Measurements from ENCODE around the gene TENM4. TPM values are rescaled to one million over a fixed set of nuclear protein-coding genes. Genes with fewer than 3 reads are reported as not detected.

Gene TENM4
- total and polyA plus RNA-seq, 2 of the 8 experiments (the other 6 are each of a cell fraction or from before 2014, with no cell fraction given): 3.5 to 7.2 TPM

DNA sequence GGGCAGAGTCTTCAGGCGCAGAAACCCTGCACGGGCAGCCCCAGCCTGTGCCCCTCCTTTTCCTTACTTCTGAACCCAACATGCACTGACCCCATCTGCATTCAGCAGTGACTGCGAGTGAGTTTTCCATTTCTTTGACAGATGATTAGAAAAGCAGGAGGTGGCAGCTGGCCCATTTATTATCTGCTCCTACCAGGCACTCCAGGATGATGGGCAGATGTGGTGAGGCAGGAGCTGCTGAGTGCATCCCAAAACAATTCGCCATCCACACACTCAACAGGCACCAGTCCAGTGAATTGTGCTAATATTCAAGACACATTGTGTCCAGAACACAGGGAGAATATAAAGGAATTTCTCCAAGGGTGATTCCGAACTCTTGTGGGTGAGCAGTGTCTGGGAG, 208.5 kb downstream of the TENM4 start:
- 94% methylated on average over 5 of the region's 5 CpGs; no CpG with 5 or more reads in 1 of the 2 experiments for WGBS, 2 experiments (ENCODE audit: extremely low coverage in 1 of 2, insufficient coverage in 1 of 2, insufficient read length in 1 of 2, insufficient replicate concordance in 2 of 2, low coverage in 1 of 2, low lambda C conversion rate in 2 of 2, missing lambda C conversion rate in 1 of 2)
- H2BK20ac ChIP-seq (ENCODE audit: low read length): no peak overlapping the region
- no peak overlapping the region for H3K18ac ChIP-seq (ENCODE audit: extremely low read depth, low read length)
- H3K27me3 ChIP-seq (replicated peaks in 1 of 4; ENCODE audit: control insufficient read depth in 3 of 4, extremely low read depth in 1 of 4, insufficient read depth in 3 of 4, low read length in 3 of 4): no peaks in the 10 kb centered on the region
- H3K4me1 ChIP-seq (replicated peaks in 1 of 4; ENCODE audit: control insufficient read depth in 3 of 4, insufficient read depth in 4 of 4, low read length in 3 of 4): peaks cover 0 to 1% (median 0%) of the 10 kb centered on the region in 4 experiments; a peak in 2 of 7 replicates
- ChIA-PET CTCF (ENCODE audit: partially characterized antibody) (interaction anchor here (1.1 kb wide), 1 partner anchor 46 kb away, joined by 3 read pairs; no protein-coding TSS in a partner anchor), POLR2A (ENCODE audit: partially characterized antibody) (no interaction called here)
- H2BK12ac ChIP-seq (ENCODE audit: low read depth, low read length): no peak overlapping the region
- H3K4me2 ChIP-seq (ENCODE audit: insufficient read depth in 1 of 2, low read depth in 2 of 2, low read length in 2 of 2): no peak overlapping the region
- H2BK15ac ChIP-seq (ENCODE audit: low read length): no peak overlapping the region
- no peak overlapping the region for H3K4me3 ChIP-seq (ENCODE audit: extremely low read depth in 1 of 4, insufficient read depth in 2 of 4, low read depth in 3 of 4, low read length in 4 of 4)
- no peak overlapping the region for H3K56ac ChIP-seq (replicated peaks; ENCODE audit: insufficient read length, low read depth, low read length)
- no peak for FAIRE-seq
- no peaks in the 10 kb centered on the region for H3K9me3 ChIP-seq (ENCODE audit: insufficient read depth in 2 of 2, low read depth in 1 of 2, low read length in 1 of 2)
- no peak overlapping the region for H4K5ac ChIP-seq (ENCODE audit: insufficient read length, low read depth, low read length)
- H3K79me1 ChIP-seq (ENCODE audit: low read depth, low read length): no peaks in the 10 kb centered on the region
- no peak overlapping the region for H3K23ac ChIP-seq (ENCODE audit: insufficient read length)
- no peak overlapping the region for H3K14ac ChIP-seq (ENCODE audit: insufficient read length)
- no peak overlapping the region for H2BK120ac ChIP-seq (replicated peaks; ENCODE audit: low read depth, low read length)
- H2BK5ac ChIP-seq (ENCODE audit: low read depth, low read length): no peak overlapping the region
- no peaks in the 10 kb centered on the region for H3K79me2 ChIP-seq (ENCODE audit: control insufficient read depth in 1 of 2, insufficient read depth in 2 of 2, low read length in 2 of 2)
- H4K91ac ChIP-seq (replicated peaks; ENCODE audit: insufficient read length, low read length): no peak overlapping the region
- no peak for DNase-seq (ENCODE audit: low read depth in 1 of 2, low spot score in 2 of 2)
- H2AK5ac ChIP-seq (ENCODE audit: low read depth, low read length): no peak overlapping the region
- no peak overlapping the region for H3K4ac ChIP-seq (replicated peaks; ENCODE audit: insufficient read length, low read depth, low read length)
- H3K23me2 ChIP-seq (ENCODE audit: low read depth, low read length): no peaks in the 10 kb centered on the region
- H4K8ac ChIP-seq (ENCODE audit: extremely low read depth, insufficient read depth, low read length): no peak overlapping the region
- no peak overlapping the region for H3K9ac ChIP-seq (replicated peaks in 1 of 4; ENCODE audit: extremely low read depth in 1 of 4, low read depth in 3 of 4, low read length in 3 of 4)
- no peak overlapping the region for H3K27ac ChIP-seq (ENCODE audit: low read depth, low read length)
- no peaks in the 10 kb centered on the region for H4K20me1 ChIP-seq (replicated peaks in 1 of 2; ENCODE audit: control insufficient read depth in 1 of 2, insufficient read depth in 2 of 2, low read length in 2 of 2)
- H2AFZ ChIP-seq (ENCODE audit: low read length): no peak overlapping the region
- H3K36me3 ChIP-seq (ENCODE audit: control insufficient read depth in 2 of 4, insufficient read depth in 4 of 4, low read length in 3 of 4): no peaks in the 10 kb centered on the region
- TF ChIP-seq RFX5 (IDR thresholded peaks at IDR 0.05; ENCODE audit: borderline replicate concordance, low read depth, low read length): no peak
